ENCODE data around the gene COL1A1. TPM values are rescaled to one million over a fixed set of nuclear protein-coding genes. Genes with fewer than 3 reads are reported as not detected.

The COL1A1 gene
- total RNA-seq, 1 experiment from 2014 or later, result 23.4 TPM

DNA sequence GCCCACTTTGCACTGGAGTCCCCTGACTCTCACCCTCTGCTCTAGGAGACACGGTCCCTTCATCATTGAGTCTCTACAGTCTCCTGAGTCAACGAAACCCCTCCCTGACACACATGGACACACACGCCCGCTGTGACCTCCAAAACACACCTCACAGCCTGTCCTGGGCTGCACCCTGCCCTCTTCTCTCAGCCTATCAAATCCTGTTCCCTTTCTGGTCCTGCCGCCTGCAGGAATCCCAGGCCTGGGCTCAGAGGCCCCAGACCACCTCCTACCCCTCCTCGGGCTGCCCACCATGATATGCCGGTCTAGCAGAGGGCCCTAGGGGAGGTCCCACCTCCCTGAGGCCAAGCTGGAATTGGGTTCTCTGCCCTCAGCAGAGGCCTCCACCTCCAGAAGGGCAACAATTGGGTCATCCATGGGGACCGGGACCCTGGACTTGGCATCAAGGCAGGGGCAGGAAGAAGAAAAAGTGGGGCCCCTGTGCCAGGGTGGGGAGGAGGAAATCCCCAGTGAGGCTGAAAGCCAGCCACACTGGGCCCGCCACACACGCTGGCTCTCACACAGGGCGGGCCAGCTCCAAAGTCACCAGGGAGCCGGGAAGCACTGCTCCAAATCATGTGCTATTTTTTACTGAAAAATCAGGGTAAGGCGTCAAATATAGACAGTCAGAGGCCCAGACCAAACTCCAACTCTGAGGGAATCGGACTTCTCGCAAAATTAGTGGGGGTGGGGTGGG is 54.3 kb downstream of the COL1A1 start:
- H3K27me3 ChIP-seq (replicated peaks; ENCODE audit: control insufficient read depth, insufficient read depth, low read length), result no peaks in the 10 kb centered on the region
- peak overlapping the region; percentile 77 for H3K27ac Mint-ChIP-seq (ENCODE audit: unreplicated experiment)
- intact Hi-C loops (cut with micrococcal nuclease; ENCODE audit: unreplicated experiment), result loop anchor here (2.0 kb wide), 1 partner anchor 14 kb away; no protein-coding TSS in a partner anchor
- H3K36me3 ChIP-seq (ENCODE audit: control insufficient read depth, insufficient read depth, low read length), result peaks cover 9% of the 10 kb centered on the region; the same call in 1 of the 2 replicates
- peaks cover 32% of the 10 kb centered on the region for H3K4me1 Mint-ChIP-seq (ENCODE audit: low read depth, unreplicated experiment)
- no peak for TF ChIP-seq CTCF (IDR thresholded peaks at IDR 0.05; ENCODE audit: insufficient read depth in 1 of 2, low read depth in 1 of 2, low read length in 1 of 2, severe bottlenecking in 1 of 2, unreplicated experiment in 1 of 2)
- no peak for DNase-seq
- H3K36me3 Mint-ChIP-seq (ENCODE audit: insufficient read depth, unreplicated experiment), result peaks cover 21% of the 10 kb centered on the region
- H3K9me3 ChIP-seq, result no peaks in the 10 kb centered on the region
- no TSS peak for BruUV-seq (replicated peaks)
- ChIA-PET POLR2A (interaction anchor here (0.5 to 0.6 kb wide), 2 partner anchors 197 to 388 kb away, joined by 9 to 14 read pairs; no protein-coding TSS in a partner anchor), CTCF (interaction anchor here (0.6 to 1.5 kb wide), 7 partner anchors 8 to 245 kb away, joined by 3 to 8 read pairs (median 5); no protein-coding TSS in a partner anchor)
- no peaks in the 10 kb centered on the region for H3K27me3 Mint-ChIP-seq (ENCODE audit: insufficient read depth, unreplicated experiment)
- H3K9me3 Mint-ChIP-seq (ENCODE audit: unreplicated experiment), result no peaks in the 10 kb centered on the region
- no peak overlapping the region; the same call in 1 of the 2 replicates for H3K4me3 ChIP-seq (ENCODE audit: low read depth, low read length)
- H3K4me1 ChIP-seq, result peaks cover 27% of the 10 kb centered on the region
- H3K4me3 Mint-ChIP-seq (ENCODE audit: unreplicated experiment), result peak overlapping the region; percentile 81

- no peak overlapping the region for H3K4me3 ChIP-seq (ENCODE audit: low read depth, low read length)
Observed at GRCh38 chr17:50146230-50146926, 55.1 kb downstream of the COL1A1 start.

More at GRCh38 chr17:50146230-50146926, 55.1 kb downstream of the COL1A1 start:
- DNase-seq, result no peak
- peak in 1 of 2 experiments; percentile 26 for TF ChIP-seq CTCF (IDR thresholded peaks at IDR 0.05; ENCODE audit: insufficient read depth in 1 of 2, low read depth in 1 of 2, low read length in 1 of 2, severe bottlenecking in 1 of 2, unreplicated experiment in 1 of 2)
- Mint-ChIP-seq H3K4me3 (ENCODE audit: unreplicated experiment) (no peak overlapping the region), H3K27me3 (ENCODE audit: insufficient read depth, unreplicated experiment) (no peaks in the 10 kb centered on the region), H3K27ac (ENCODE audit: unreplicated experiment) (no peak overlapping the region), H3K36me3 (ENCODE audit: insufficient read depth, unreplicated experiment) (peaks cover 26% of the 10 kb centered on the region), H3K4me1 (ENCODE audit: low read depth, unreplicated experiment) (peaks cover 29% of the 10 kb centered on the region), H3K9me3 (ENCODE audit: unreplicated experiment) (no peaks in the 10 kb centered on the region)
- H3K4me1 ChIP-seq, result peaks cover 26% of the 10 kb centered on the region
- H3K9me3 ChIP-seq, result no peaks in the 10 kb centered on the region
- peaks cover 9% of the 10 kb centered on the region; the same call in 1 of the 2 replicates for H3K36me3 ChIP-seq (ENCODE audit: control insufficient read depth, insufficient read depth, low read length)
- CTCF ChIA-PET, result interaction anchor here (0.6 to 1.0 kb wide), 3 partner anchors 27 to 1442 kb away, joined by 3 to 4 read pairs (median 4); no protein-coding TSS in a partner anchor
- intact Hi-C loops (cut with micrococcal nuclease; ENCODE audit: unreplicated experiment), result loop anchor here (2.0 kb wide), 1 partner anchor 14 kb away; no protein-coding TSS in a partner anchor
- H3K27me3 ChIP-seq (replicated peaks; ENCODE audit: control insufficient read depth, insufficient read depth, low read length), result no peaks in the 10 kb centered on the region
- BruUV-seq (replicated peaks), result no TSS peak
- POLR2A ChIA-PET, result no interaction called here

Data from Caco-2 (cell line).